Renal pelvis (tissue), 4 donors: Measurements from ENCODE around the gene DSCAM. TPM values are rescaled to one million over a fixed set of nuclear protein-coding genes. Genes with fewer than 3 reads are reported as not detected.

Experiments used
- DNase-seq: peaks from one replicate; pipeline ENCODE4 v3.0.0-alpha.2; 2013
- polyA plus RNA-seq, 3 donors: library from polyadenylated mRNA; unstranded; fragments of 120-200 nt; gene quantifications; one replicate each; pipeline ENCODE4 v1.2.1, GENCODE V29; 2013; ENCODE audit not compliant: insufficient read length in 3 of 3

The DSCAM gene
- polyA plus RNA-seq, 3 donors = 0.07 to 0.13 (median 0.08) TPM

- DNase-seq = peak; percentile 42
Measured at GRCh38 chr21:39980241-39980820, 866.6 kb downstream of the DSCAM start.

GRCh38 chr21:39979321-39979720 lies 867.6 kb downstream of the DSCAM start:
- no peak for DNase-seq

GRCh38 chr21:39976800-39977199 lies 870.2 kb downstream of the DSCAM start:
- DNase-seq = peak; percentile 40

GRCh38 chr21:39972976-39973770 lies 873.8 kb downstream of the DSCAM start:
- DNase-seq = no peak

GRCh38 chr21:39972471-39972870 lies 874.5 kb downstream of the DSCAM start:
- no peak for DNase-seq

GRCh38 chr21:39971956-39972355 lies 875.0 kb downstream of the DSCAM start:
- DNase-seq = no peak

- no peak for DNase-seq
Measured at GRCh38 chr21:39969691-39970364, 877.1 kb downstream of the DSCAM start.

- no peak for DNase-seq
Measured at GRCh38 chr21:39968010-39968409, 878.9 kb downstream of the DSCAM start.

GRCh38 chr21:39966786-39967185 lies 880.2 kb downstream of the DSCAM start:
- DNase-seq = no peak

- no peak for DNase-seq
Measured at GRCh38 chr21:39965026-39965425, 881.9 kb downstream of the DSCAM start.

- DNase-seq = no peak
Measured at GRCh38 chr21:39961251-39961650, 885.7 kb downstream of the DSCAM start.
